Measurements from ENCODE around the gene MANEAL. TPM values are rescaled to one million over a fixed set of nuclear protein-coding genes. Genes with fewer than 3 reads are reported as not detected.

The MANEAL gene
- total and polyA plus RNA-seq, 4 donors: 0.96 to 6.2 (median 1.4) TPM

DNA sequence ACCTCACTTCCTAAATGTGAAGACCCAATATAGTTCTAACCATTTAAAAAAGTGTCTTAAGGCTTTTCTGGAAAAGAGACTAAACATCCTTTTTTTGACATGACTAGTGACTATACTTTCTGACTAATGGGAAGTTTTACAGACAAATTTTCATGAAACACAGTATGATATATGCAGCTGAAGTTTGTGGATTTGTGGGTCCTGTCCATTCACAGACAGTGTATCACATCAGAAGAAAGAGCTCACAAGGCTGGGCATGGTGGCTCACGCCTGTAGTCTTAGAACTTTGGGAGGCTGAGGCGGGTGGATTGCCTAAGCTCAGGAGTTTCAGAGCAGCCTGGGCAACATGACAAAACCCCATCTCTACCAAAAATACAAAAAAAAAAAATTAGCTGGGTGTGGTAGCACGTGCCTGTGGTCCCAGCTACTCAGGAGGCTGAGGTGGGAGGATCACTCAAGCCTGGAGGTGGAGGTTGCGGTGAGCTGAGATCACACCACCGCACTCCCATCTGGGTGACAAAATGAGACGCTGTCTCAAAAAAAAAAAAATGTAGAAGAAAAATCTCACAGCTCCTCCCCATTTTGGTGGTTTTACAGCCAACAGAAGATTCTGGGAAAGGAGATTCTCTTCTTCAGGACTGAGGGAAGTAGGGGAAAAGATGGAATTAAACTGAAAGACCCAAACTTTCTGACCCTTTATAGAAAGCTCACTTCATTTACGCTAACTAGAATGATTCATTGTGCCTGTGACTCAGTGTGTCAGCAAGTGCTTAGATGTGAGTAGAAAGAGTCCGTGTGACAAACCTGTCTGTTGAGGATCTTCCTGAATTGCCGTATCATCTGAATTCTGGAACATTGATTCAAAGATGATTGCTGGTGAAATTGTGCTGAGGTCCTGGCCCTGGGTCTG lies 29.5 kb downstream of the MANEAL start:
- Histone ChIP-seq H3K27ac (ENCODE audit: low read depth in 1 of 2, low read length in 2 of 2) (no peak overlapping the region), H3K36me3 (ENCODE audit: control insufficient read depth in 4 of 4, insufficient read depth in 3 of 4, low read depth in 1 of 4, low read length in 3 of 4) (peaks cover 15 to 44% (median 24%) of the 10 kb centered on the region in 4 donors), H3K4me1 (ENCODE audit: control insufficient read depth in 4 of 4, insufficient read depth in 4 of 4, low read length in 3 of 4) (no peaks in the 10 kb centered on the region), H3K4me3 (ENCODE audit: low read depth in 1 of 3, low read length in 3 of 3) (no peak overlapping the region), H3K9ac (ENCODE audit: low read depth in 1 of 2, low read length in 2 of 2) (no peak overlapping the region), H3K27me3 (ENCODE audit: control insufficient read depth in 4 of 4, insufficient read depth in 4 of 4, low read length in 3 of 4) (no peaks in the 10 kb centered on the region), H3K9me3 (ENCODE audit: control insufficient read depth in 4 of 4, low read length in 3 of 4) (no peaks in the 10 kb centered on the region)
- no peak for DNase-seq (ENCODE audit: low spot score)
- TF ChIP-seq, protein P1, sequence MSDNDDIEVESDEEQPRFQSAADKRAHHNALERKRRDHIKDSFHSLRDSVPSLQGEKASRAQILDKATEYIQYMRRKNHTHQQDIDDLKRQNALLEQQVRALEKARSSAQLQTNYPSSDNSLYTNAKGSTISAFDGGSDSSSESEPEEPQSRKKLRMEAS (IDR thresholded peaks at IDR 0.05): no peak
- TF ChIP-seq FOXA2 (IDR thresholded peaks at IDR 0.05): no peak
- no peak for TF ChIP-seq HNF4G (IDR thresholded peaks at IDR 0.05)
- no peak for TF ChIP-seq RAD21 (IDR thresholded peaks at IDR 0.05)
- TF ChIP-seq, protein P2, sequence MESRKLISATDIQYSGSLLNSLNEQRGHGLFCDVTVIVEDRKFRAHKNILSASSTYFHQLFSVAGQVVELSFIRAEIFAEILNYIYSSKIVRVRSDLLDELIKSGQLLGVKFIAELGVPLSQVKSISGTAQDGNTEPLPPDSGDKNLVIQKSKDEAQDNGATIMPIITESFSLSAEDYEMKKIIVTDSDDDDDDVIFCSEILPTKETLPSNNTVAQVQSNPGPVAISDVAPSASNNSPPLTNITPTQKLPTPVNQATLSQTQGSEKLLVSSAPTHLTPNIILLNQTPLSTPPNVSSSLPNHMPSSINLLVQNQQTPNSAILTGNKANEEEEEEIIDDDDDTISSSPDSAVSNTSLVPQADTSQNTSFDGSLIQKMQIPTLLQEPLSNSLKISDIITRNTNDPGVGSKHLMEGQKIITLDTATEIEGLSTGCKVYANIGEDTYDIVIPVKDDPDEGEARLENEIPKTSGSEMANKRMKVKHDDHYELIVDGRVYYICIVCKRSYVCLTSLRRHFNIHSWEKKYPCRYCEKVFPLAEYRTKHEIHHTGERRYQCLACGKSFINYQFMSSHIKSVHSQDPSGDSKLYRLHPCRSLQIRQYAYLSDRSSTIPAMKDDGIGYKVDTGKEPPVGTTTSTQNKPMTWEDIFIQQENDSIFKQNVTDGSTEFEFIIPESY (IDR thresholded peaks at IDR 0.05): no peak
- TF ChIP-seq RXRA (IDR thresholded peaks at IDR 0.05): no peak
- TF ChIP-seq, protein P3, sequence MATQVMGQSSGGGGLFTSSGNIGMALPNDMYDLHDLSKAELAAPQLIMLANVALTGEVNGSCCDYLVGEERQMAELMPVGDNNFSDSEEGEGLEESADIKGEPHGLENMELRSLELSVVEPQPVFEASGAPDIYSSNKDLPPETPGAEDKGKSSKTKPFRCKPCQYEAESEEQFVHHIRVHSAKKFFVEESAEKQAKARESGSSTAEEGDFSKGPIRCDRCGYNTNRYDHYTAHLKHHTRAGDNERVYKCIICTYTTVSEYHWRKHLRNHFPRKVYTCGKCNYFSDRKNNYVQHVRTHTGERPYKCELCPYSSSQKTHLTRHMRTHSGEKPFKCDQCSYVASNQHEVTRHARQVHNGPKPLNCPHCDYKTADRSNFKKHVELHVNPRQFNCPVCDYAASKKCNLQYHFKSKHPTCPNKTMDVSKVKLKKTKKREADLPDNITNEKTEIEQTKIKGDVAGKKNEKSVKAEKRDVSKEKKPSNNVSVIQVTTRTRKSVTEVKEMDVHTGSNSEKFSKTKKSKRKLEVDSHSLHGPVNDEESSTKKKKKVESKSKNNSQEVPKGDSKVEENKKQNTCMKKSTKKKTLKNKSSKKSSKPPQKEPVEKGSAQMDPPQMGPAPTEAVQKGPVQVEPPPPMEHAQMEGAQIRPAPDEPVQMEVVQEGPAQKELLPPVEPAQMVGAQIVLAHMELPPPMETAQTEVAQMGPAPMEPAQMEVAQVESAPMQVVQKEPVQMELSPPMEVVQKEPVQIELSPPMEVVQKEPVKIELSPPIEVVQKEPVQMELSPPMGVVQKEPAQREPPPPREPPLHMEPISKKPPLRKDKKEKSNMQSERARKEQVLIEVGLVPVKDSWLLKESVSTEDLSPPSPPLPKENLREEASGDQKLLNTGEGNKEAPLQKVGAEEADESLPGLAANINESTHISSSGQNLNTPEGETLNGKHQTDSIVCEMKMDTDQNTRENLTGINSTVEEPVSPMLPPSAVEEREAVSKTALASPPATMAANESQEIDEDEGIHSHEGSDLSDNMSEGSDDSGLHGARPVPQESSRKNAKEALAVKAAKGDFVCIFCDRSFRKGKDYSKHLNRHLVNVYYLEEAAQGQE (IDR thresholded peaks at IDR 0.05): no peak
- TF ChIP-seq GABPA (IDR thresholded peaks at IDR 0.05 in 1 of 2, conservative IDR thresholded peaks at IDR 0.05 in 1 of 2): no peak
- TF ChIP-seq, protein P4, sequence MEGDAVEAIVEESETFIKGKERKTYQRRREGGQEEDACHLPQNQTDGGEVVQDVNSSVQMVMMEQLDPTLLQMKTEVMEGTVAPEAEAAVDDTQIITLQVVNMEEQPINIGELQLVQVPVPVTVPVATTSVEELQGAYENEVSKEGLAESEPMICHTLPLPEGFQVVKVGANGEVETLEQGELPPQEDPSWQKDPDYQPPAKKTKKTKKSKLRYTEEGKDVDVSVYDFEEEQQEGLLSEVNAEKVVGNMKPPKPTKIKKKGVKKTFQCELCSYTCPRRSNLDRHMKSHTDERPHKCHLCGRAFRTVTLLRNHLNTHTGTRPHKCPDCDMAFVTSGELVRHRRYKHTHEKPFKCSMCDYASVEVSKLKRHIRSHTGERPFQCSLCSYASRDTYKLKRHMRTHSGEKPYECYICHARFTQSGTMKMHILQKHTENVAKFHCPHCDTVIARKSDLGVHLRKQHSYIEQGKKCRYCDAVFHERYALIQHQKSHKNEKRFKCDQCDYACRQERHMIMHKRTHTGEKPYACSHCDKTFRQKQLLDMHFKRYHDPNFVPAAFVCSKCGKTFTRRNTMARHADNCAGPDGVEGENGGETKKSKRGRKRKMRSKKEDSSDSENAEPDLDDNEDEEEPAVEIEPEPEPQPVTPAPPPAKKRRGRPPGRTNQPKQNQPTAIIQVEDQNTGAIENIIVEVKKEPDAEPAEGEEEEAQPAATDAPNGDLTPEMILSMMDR (IDR thresholded peaks at IDR 0.05; ENCODE audit: low read depth, low read length, missing input control): no peak
- no peak for TF ChIP-seq FOXA1 (IDR thresholded peaks at IDR 0.05)
- no peak for TF ChIP-seq NR2F2 (IDR thresholded peaks at IDR 0.05)
- no peak for TF ChIP-seq EGR1 (IDR thresholded peaks at IDR 0.05; ENCODE audit: low read depth in 2 of 2)
- TF ChIP-seq, protein P5, sequence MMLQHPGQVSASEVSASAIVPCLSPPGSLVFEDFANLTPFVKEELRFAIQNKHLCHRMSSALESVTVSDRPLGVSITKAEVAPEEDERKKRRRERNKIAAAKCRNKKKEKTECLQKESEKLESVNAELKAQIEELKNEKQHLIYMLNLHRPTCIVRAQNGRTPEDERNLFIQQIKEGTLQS (IDR thresholded peaks at IDR 0.05): no peak
- TF ChIP-seq TAF1 (conservative IDR thresholded peaks at IDR 0.05): no peak
- TF ChIP-seq SP1 (IDR thresholded peaks at IDR 0.05): no peak
- no peak for TF ChIP-seq JUND (IDR thresholded peaks at IDR 0.05)
- TF ChIP-seq YY1 (IDR thresholded peaks at IDR 0.05): no peak
- TF ChIP-seq HNF4A (conservative IDR thresholded peaks at IDR 0.05): no peak
- 92% methylated on average over 9 of the region's 9 CpGs for WGBS
